HG02610 (cell line): ENCODE data around the gene MFSD11.
A peak's percentile ranks its signal among the peaks of the same experiment; 100 is the strongest.
"Not testable (repeated sequence)": the region's sequence is repeated elsewhere in the genome, so short reads cannot be mapped to it uniquely, and the experiment has no call there.

ENCODE experiments used
- ATAC-seq: cut with Tn5 transposase; IDR thresholded peaks from one replicate; pipeline ENCODE4 v1.9.1; 2021; ENCODE audit warnings: mild to moderate bottlenecking, moderate library complexity; ENCODE audit not compliant: unreplicated experiment

The MFSD11 gene

DNA sequence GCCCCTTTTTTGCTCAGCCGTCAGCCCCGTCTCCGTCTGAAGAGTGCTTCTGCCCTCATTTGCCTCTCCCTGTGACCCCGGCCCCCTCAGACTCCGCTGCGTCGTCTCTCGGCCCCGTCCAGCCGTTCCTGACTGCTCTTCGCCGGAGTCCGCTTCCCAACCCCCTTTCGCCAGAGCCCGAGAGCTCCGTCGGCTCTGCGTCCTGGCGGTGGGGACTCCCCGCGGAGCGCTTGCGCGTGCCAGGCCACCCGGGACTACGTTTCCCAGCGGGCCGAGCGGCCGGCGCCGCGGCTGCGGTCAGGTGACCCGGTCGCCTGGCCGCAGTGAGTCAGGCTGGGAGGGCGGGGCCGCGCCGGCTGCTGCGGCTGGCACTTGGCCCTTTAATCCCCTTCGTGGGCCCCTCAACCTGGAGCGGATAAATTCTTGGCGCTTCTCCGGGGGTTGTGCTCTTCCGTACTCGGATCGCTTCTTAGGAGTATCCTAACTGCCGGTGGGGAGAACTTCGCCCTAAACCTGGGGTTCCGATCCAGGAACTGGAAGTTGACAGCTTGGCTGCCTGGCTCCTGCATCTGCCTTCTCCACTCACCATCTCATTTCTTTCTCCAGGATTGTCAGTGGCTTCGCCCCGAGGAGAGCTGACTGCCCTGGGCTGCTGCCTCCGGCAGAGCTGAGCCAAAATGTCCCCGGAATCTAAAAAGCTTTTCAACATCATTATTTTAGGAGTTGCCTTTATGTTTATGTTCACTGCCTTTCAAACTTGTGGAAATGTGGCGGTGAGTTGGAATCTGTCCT is at the start of gene MFSD11:
TSS of gene MFSD11 (plus strand) at position 444 of the 792 bp plus-strand sequence. CDS start at position 678, 234 bp downstream.
- peak; percentile 67 for ATAC-seq

DNA sequence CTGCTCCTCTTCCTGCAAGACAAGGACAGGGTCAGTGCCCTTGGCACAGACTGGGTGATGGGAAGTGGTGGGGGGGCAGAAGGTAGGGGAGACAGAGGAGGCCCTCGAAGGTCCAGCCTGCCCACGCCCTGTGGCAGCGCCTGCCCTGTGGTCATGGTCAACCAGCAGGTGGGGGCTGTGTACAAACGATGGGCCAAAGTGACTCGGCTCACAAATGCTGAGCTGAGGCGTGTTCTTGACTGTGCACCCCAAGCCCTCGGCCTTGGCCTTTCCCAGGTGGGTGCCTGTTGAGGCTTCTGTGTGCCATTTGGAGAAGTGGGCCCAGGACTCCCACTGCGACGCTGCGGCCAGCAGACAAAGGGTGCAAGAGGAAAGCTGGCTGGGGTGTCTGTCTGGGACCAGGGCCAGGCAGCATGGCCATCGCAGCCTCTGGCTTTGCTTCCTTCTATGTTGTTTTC is 49.7 kb upstream of the MFSD11 start:
- no peak for ATAC-seq

DNA sequence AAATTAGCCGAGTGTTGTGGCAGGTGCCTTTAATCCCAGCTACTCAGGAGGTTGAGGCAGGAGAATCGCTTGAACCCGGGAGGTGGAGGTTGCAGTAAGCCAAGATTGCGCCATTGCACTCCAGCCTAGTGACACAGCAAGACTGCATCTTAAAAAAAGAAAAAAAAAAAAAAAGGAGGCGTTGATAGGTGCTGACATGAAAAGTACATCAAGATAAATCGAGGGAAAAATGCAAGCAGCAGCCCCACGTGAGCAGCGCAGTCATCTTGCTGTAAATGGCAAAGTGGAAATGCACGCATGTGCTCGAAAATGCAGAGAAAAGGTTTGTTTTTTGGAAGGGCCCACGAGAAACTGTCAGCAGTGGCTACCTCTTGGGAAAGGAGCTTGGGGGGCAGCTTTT is 48.1 kb upstream of the MFSD11 start:
- ATAC-seq = no peak

DNA sequence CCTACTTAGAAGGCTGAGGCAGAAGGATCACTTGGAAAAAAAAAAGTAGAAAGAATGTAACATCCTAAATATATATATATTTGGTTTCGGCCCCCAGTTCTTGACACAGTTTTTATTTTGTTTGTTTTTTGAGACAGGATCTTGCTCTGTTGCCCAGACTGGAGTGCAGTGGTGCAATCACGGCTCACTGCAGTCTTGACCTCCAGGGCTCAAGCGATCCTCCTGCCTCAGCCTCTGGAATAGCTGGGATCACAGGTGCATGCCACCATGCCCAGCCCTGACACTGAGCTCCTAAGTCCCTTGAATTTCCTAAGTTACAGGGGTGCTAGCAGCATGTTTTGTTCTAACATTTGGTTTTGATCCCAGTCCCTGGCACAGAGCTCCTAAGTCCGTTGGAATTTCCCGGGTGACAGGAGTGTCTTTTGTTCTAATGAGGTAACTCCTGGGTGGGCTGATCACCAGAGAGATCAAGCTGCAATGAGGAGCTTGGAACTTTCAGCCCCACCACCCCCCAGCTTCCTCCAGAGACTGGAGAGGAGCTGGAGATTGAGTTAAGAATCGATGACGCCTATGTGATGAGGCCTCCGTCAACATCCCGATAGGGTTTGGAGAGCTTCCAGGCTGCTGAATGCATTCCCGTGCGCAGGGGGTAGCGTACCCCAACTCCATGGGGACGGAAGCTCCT is 47.2 kb upstream of the MFSD11 start:
- no peak for ATAC-seq

DNA sequence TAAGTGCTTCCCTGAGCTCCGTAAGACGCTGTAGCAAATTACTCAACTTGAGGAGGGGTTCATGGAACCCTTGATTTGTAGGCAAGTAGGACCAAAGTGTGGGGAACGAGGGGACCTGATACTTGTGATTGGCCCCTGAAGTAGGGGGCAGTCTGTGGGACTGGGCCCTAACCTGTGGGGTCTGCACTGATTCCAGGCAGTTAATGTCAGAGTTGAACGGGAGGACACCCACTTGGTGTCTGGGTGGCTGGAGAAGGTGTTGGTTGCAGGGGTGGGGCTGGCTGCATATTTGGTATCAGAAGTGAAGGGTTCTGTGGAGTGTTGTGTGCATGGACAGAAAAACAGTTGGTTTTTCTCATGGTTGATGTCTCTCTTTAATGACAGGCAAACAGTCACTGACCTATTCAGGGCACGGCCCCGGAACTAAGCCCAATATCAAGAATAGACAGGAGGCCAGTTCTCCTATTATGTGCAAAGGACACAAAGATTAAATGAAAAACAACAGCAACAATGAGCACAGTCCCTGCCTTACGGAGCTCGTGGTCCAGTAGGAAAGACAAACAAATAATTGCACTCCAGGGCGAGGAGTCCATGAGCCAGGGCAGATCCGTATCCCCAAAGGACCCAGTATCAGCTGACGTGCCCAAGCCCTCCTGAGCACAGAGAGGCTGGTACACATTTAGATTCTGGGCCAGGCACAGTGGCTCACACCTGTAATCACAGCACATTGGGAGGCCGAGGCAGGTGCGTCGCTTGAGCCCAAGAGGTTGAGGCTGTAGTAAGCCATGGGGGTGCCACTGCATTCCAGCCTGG is 46.3 kb upstream of the MFSD11 start:
- ATAC-seq = no peak

DNA sequence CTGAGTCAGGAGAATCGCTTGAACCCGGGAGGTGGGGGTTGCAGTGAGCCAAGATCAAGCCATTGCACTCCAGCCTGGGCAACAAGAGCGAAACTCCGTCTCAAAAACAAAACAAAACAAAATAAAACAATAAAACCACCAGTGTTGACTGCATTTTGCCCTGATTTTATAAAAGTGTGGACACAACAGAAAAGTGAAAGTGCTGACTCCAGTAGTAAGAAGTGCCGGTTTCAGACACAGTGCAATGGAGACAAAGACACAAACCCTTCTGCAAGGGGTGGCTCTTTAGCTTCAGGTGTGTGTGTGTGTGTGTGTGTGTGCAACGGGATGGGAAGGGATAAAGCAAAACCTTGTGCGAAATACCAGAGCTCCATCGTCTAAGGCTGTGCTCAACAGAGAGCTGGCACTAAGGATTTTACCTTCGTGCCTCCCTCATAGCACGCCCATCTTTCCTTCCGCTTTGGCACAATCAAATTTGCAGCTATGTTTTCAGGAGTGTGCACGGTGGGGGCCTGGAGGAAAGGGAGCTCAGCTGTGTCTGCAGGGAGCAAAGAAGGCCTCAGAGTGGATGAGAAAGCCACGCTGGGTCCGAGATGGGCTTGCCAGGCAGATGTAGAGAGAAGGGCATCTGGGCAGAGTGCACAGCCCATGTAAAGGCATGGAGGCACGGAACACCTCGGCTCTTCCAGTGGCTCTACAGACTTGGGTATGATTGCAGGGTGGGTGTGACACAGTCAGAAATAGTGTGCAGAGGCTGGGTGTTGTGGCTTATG is 42.7 kb upstream of the MFSD11 start:
- no peak for ATAC-seq

DNA sequence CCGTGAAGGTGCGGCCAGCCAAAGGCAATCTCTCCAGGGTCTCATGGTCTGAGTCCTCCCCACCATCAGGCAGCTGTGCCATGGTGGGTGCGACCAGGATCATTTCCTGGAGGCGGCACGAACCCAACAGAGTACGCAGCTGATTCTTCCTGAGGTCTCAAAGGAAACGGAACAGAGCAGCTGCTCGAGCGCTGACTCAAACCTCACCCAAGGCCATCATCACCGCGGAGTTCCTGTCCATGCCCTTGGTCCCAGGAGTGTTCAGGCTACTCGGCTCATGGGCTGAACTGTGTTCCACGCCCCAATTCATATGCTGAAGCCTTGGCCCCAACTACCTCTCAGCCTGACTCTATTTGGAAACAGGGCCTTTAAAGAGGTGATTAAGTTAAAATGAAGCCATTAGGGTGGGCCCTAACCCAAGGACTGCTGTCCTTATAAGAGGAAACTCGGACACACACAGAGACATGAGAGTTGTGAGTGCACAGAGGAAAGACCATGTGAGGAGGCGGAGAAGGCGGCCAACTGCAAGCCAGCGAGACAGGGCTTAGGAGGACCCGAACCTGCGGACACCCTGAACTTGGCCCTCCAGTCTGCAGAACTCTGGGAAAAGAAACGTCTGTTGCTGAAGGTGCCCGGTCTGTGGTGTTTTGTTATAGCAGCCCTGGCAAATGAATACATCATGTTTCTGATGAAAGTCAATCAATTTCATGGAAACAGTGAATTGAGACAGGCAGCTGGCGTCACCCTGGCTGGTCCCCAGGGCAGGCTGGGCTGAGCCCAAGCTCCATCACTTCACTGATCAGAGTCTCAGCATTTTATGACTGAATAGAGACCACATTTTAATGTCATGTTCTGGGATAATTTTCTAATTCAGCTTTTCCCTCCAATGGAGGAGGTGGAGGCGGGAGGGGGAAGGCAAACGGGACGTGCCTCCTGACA is 40.9 kb upstream of the MFSD11 start:
- peak; percentile 70 for ATAC-seq

DNA sequence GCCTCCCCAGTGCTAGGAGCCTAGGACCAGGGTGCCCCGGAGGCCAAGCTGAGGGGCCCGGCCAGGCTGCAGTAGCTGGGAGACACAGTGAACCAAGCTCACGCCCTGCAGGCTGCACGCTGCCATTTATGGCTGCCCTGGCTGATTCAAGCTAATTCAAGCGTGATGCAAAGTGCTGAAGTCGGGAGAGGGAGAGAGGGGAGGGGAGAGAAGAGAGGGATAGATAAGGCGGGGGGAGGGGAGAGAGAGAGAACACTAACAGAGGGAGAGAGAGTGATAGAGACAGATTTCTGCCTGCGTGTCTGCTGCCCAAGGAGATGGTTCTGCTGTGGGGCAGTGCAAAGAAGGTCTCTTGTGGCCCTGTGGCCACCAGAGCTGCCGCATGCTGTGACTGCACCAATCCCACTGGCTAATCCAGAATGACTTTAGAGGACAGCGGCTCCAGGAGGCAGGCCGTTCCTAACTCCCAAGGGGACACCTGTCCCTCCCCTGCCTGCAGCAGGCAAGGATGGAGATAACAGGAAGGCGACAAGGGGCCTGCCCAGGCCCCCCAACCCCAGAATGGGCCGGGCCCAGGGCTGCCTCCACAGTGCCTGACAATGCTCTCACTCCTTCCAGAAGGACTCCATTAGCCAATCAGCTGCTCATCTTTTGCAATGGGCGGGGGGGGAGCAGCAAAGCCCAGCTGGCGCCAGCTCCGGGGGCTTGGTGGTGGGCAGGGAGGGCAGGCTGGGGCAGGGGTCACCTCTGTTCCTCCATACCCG is 40.0 kb upstream of the MFSD11 start:
- no peak for ATAC-seq

DNA sequence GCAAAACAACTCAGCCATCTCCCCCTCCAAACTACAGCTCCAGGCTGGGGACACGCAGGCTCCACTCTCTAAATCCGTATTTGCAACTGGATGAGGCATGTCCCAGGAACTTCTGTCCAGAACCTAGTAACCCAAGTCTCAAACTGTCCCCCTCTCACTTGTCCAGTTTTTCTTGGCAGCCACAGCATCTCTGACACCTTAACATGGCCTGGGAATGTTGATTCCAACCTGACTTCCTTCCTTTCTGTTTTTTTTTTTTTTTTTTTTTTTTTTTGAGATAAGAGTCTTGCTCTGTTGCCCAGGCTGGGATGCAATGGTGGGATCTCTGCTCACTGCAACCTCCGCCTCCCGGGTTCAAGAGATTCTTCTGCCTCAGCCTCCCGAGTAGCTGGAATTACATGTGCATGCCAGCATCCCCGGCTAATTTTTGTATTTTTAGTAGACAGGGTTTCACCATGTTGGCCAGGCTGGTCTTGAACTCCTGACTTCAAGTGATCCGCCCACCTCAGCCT is 39.4 kb upstream of the MFSD11 start:
- not testable (repeated sequence) for ATAC-seq

DNA sequence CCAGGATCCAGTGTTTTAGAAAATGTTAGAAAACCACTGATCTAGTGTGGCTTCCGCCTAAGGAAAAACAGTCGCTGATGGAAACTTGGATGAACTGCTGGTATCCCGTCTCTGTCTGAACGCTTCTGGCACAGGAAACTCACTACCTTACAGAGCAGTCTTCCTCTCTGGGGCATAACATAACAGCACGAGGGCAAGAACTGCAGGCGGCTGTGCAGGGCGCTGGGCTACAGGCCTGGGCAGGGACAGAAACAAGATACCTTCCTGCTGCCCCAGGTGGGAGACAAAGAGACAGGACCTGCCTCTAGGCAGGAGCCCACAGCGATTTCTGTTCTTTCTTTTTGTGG is 37.7 kb upstream of the MFSD11 start:
- no peak for ATAC-seq

DNA sequence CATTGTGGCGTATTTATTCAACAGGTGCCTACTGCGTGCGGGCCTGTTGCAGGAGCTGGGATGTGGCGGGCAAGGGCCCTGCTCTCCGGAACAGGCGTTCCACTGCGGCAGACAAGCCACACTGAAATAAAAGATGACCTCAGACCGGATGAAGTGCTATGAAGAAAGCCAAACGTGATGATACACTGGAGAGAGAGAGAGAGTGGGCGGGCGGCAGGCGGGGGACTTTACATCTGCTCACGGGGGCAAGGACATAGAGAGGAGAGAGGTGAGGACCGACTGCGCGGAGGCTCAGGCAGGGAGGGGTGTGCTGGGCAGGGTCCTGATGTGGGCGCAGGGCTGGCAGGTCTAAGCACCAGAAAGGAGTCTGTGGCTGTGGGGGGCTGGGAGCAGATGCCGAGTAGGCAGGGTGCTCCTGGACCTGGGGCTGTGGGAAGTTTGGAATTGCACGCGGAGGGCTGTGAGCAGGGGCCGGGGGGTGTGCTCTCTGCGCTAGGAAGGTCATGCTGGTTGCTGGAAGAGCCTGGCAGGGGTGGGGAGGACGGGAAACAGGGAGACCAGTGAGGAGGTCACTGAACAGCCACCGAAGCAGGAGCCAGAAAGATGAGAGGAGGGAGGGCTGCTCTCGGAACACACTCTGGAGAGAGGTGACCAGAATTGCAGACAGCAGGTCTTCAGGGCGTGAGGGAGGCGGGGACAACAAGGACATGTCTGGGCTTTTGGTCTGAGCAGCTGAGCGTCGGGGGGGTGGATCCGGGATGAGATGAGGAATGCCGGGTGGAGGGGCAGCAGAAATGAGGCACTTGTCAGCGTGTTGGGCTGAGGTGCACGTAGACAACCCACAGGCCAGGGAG is 37.1 kb upstream of the MFSD11 start:
- no peak for ATAC-seq

DNA sequence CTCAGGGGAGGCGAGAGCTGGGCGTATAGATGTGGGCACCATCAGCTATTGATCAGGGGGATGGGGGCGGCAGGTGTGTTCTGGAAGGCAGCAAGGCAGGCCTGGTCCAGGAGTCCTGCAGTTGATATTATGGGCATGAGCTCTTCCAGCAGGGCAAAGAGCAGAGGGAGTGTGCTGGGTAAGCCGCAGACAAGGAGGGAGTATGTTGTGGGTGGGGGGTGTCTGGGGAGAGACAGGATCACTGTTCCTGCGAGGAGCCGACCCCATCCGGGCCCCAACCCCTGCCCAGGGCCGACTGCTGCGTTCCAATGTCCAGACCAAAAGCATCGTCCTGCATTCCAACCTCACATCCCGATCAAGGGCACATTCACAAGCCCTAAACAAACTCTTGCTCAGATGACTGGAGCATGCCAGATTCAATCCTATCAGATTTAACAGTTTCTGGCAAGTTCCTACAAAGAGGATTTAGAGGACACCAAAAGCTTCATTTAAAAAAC is 36.4 kb upstream of the MFSD11 start:
- no peak for ATAC-seq

DNA sequence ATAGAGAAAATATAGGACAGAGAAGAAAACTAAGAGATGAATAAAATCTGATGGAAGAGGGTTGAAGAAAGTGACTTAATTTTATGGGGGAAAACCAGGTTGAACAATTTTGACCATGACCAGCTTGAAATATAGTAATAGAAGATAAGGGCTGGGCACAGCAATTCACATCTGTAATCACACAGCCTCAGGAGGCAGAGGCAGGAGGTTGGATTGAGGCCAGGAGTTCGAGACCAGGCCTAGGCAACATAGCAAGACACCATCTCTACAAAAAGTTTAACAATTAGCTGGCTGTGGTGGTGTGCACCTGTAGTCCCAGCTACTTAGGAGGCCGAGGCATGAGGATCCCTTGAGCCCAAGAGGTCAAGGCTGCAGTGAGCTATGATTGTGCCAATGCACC is 35.8 kb upstream of the MFSD11 start:
- ATAC-seq = no peak

DNA sequence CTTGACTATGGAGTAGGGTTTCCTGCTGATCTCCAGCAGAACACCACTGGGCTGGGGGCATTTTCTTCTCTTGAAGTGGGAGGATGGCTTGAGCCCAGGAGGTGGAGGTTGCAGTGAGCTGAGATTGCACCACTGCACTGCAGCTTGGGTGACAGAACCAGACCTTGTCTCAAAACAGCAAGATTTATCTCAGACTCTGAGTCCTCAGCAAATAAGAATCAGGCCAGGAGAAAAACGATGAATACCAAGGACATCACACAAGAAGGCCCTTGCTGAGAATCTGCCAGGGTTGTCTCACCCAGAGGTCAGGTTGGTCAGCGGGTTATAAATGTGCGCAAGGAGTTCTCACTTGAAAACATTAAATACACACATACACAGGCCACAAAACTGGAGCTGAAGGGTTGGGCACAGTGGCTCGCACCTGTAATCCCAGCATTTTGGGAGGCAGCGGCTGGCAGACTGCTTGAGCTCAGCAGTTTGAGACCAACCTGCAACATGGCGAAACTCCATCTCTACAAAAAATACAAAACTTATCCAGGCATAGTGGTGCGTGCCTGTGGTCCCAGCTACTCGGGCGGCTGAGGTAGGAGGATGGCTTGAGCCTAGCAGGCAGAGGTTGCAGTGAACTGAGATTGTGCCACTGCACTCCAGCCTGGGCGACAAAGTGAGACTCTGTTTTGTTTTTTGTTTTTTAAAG is 34.8 kb upstream of the MFSD11 start:
- no peak for ATAC-seq

DNA sequence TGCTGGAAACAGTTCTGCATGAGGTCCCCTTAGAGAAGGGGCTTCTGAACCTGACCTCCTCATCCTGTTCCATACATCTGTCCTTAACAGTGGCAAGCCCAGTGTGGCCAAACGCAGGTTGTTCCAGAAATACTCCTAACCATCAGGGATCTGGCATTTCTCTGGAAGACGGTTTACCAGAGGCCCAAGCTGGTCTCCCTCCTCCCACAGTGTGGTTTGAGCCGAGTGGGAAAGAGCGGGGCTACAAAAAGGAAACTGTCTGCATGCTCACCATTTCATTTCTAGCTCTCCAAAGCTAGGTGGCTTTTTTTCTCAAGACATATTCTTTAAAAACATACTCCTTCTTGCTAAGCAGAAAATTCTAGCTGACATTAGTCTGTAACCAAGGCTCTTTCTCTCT is 33.1 kb upstream of the MFSD11 start:
- ATAC-seq = no peak

DNA sequence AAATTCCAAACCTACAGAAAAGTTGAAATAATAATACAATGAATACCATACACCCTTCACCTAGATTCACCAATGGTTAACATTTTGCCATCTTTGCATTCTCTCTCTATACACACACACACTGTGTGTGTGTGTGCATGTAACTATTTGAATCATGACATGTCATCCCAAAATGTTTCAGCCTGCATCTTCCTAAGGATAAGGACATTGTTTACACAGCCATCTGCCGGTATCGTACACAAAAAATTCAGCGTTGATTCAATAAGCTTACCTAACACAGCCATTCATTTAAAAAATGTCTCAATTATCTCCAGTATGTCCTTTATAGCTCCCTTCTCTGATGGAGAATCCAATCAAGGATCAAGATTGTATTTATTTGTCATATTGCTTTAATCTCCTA is 31.1 kb upstream of the MFSD11 start:
- ATAC-seq = no peak
